Naive thymus-derived CD8-positive, alpha-beta T cell (primary cell): ENCODE measurements around the gene PXK. TPM values are rescaled to one million over a fixed set of nuclear protein-coding genes. Genes with fewer than 3 reads are reported as not detected.

Experiments used
- ATAC-seq, 2 donors: fragments of 150-1000 bp; cut with Tn5 transposase in 1 of 2; sonication (Bioruptor Pico), chemical (Tn5 transposase) in 1 of 2; 1 replicate in 1 of 2; 2 replicates in 1 of 2; pipeline ENCODE4 v1.10.0; 2021; ENCODE audit warnings: mild to moderate bottlenecking in 2 of 2, moderate library complexity in 2 of 2
- POLR2A ChIA-PET: fragments of 350-600 bp; sonication (Branson Sonifier 250); formaldehyde crosslinking; loops from one replicate; lab custom pipeline; 2021; ENCODE audit warnings: antibody characterized with exemption; lab: Charles Lee
- DNase-seq, 10 donors: peaks; one replicate each; pipeline versions ENCODE4 v3.0.0 to v3.0.0-alpha.2; 2020 to 2022
- H3K27ac Mint-ChIP-seq, 10 donors: one replicate each; pipeline ENCODE4 v1.8.0; 2020 to 2022; ENCODE audit warnings: mild to moderate bottlenecking in 10 of 10, mixed read lengths in 10 of 10, moderate library complexity in 4 of 10, inconsistent platforms in 1 of 10
- H3K27me3 Mint-ChIP-seq, 5 donors: one replicate each; pipeline ENCODE4 v1.8.0; 2021 to 2022; ENCODE audit warnings: mixed read lengths in 5 of 5
- H3K36me3 Mint-ChIP-seq, 3 donors: one replicate each; pipeline ENCODE4 v1.8.0; 2020 to 2022; ENCODE audit warnings: mixed read lengths in 3 of 3, mild to moderate bottlenecking in 2 of 3, inconsistent platforms in 1 of 3
- H3K4me1 Mint-ChIP-seq, 4 donors: one replicate each; pipeline ENCODE4 v1.8.0; 2021 to 2022; ENCODE audit warnings: mixed read lengths in 4 of 4
- H3K4me3 Mint-ChIP-seq, 10 donors: one replicate each; pipeline ENCODE4 v1.8.0; 2020 to 2022; ENCODE audit warnings: mild to moderate bottlenecking in 10 of 10, mixed read lengths in 10 of 10, moderate library complexity in 6 of 10, inconsistent platforms in 1 of 10
- H3K9me3 Mint-ChIP-seq, 9 donors: one replicate each; pipeline ENCODE4 v1.8.0; 2020 to 2022; ENCODE audit warnings: mixed read lengths in 9 of 9, mild to moderate bottlenecking in 3 of 9, inconsistent platforms in 1 of 9, moderate library complexity in 1 of 9
- polyA plus RNA-seq, 3 donors: library from polyadenylated mRNA; unstranded; fragments of 300-500 nt; fragmentation: Illumina TruSeq; gene quantifications; one replicate each; pipeline ENCODE4 v1.2.3, GENCODE V29; 2021
- total RNA-seq, 8 experiments: library from RNA in 2 of 8; stranded (reverse) in 2 of 8; gene quantifications; one replicate each; pipeline ENCODE4 v1.2.3 and lab custom pipeline; 2021 to 2026

The PXK gene
- total and polyA plus RNA-seq, 5 experiments from 2014 or later, result 16.3 to 26.6 (median 21.9) TPM

DNA sequence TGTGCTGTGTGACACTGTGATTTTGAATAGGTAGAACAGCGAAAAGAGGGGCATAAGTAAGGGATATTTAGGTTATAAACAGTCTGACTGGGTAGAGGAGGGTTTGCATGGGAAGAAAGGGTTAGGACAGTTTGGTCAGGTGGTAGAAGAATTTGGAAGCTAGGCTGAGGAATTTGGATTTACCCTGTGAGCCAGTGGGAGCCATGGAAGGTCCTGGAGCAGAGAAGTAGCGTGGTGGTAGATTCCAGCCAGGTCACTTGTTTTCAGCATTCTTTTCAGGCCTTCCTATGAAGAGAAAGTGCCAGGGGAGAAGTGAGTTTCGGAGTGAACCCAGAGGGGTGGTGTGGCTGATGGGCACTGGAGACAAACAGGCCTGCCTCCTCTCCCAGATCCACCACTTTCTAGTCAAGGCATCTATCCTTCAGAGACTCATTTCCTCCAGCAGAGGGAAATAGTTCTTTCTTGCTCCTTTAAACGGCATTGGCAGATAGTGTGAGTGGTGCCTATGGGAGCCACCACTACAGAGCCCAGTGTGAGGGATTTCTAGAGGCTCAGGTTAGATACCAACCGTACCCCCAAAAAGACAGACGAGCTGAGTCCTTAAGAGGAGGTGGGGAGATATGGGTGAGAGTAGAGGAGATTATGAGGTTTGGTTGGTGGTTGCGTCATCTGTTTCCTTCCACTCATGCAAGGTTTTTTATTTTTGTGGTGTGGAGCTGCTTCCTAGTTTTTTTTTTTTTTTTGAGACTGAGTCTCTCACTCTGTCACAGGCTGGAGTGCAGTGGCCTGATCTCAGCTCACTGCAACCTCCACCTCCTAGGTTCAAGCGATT, 21.2 kb downstream of the PXK start:
- Mint-ChIP-seq H3K27me3 (no peaks in the 10 kb centered on the region), H3K4me3 (peak overlapping the region in 9 of 10 donors; percentile 9 to 89 (median 62)), H3K36me3 (peaks cover 0 to 8% (median 1%) of the 10 kb centered on the region in 3 donors), H3K27ac (peak overlapping the region in 9 of 10 donors; percentile 45 to 91 (median 63)), H3K9me3 (no peaks in the 10 kb centered on the region), H3K4me1 (peaks cover 21 to 93% (median 43%) of the 10 kb centered on the region in 4 donors)
- DNase-seq (peak in 6 of 10 donors; percentile 5 to 61 (median 26)), ATAC-seq (peak; percentile 78 to 91)
- POLR2A ChIA-PET, result interaction anchor here (0.5 to 1.4 kb wide), 4 partner anchors 46 to 158 kb away, joined by 3 to 4 read pairs (median 4); partner anchors contain the start of genes HTD2 and RPP14

DNA sequence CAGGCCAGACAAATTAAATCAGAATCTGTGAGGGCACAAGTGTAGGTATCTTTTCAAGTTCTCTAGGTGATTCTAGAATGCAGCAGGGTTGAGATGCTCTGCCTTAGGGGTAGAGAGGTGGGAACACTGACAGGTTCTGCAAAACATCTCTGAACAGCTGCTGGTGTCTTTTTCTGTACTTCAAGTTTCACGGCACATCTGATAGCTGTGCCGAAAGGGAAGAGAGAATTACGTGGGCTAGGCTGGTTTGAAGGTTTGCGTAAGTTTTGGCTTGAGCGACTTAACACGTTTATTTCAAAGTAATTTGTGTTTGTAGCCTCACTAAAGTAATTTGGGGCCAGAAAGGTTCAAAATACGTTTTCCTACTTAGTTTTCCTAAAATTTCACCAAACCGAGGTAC, 22.5 kb downstream of the PXK start:
- POLR2A ChIA-PET, result no interaction called here
- ATAC-seq, result no peak
- no peaks in the 10 kb centered on the region for H3K27me3 Mint-ChIP-seq
- peaks cover 19 to 82% (median 34%) of the 10 kb centered on the region in 4 donors for H3K4me1 Mint-ChIP-seq
- no peak overlapping the region for H3K27ac Mint-ChIP-seq
- H3K9me3 Mint-ChIP-seq, result no peaks in the 10 kb centered on the region
- H3K36me3 Mint-ChIP-seq, result peaks cover 0 to 8% (median 3%) of the 10 kb centered on the region in 3 donors
- no peak for DNase-seq
- H3K4me3 Mint-ChIP-seq, result peak overlapping the region in 2 of 10 donors; percentile 31 to 64

DNA sequence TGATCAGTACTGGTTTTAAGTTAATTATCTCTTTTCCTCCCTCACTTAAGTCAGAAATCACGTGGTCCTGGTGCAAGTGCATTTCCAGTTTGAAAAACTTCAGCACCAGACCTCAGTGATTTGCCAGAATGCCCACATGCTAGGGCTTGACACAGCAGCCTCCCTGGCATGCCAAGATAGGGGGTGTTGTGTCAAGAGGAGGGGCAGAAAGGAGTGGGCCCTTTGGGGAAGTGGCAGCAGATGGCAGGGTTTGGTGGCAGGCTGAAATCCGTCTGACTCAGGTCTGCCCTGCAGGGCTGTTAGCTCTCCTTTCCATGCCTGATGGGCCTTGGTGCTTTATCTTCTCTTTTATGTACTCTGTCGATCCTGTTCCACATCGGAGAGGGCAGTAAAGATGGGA, 23.4 kb downstream of the PXK start:
- Mint-ChIP-seq H3K36me3 (peaks cover 0 to 8% (median 3%) of the 10 kb centered on the region in 3 donors), H3K27me3 (no peaks in the 10 kb centered on the region), H3K4me3 (peak overlapping the region in 1 of 10 donors; percentile 61), H3K27ac (peak overlapping the region in 2 of 10 donors; percentile 51 to 70), H3K9me3 (no peaks in the 10 kb centered on the region), H3K4me1 (peaks cover 15 to 73% (median 26%) of the 10 kb centered on the region in 4 donors)
- ATAC-seq (peak in 1 of 2 donors; percentile 45), DNase-seq (no peak)
- POLR2A ChIA-PET, result no interaction called here

DNA sequence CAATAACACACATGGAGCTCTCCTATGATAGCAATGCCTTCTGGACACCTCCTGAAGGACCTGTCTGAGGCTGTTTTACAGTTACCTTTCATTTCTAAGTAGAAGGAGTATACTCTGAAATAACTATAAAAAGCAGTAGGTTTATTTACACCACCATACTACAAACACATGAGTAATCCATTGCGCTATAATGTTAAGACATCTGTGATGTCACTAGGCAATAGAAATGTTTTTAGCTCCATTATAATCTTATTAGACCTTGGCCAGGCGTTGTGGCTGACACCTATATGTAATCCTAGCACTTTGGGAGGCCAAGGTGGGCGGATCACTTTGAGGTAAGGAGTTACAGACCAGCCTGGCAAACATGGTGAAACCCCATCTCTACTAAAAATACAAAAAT, 24.7 kb downstream of the PXK start:
- Mint-ChIP-seq H3K27ac (peak overlapping the region in 2 of 10 donors; percentile 22 to 51), H3K4me1 (peaks cover 11 to 72% (median 28%) of the 10 kb centered on the region in 4 donors)
- no peak for DNase-seq

DNA sequence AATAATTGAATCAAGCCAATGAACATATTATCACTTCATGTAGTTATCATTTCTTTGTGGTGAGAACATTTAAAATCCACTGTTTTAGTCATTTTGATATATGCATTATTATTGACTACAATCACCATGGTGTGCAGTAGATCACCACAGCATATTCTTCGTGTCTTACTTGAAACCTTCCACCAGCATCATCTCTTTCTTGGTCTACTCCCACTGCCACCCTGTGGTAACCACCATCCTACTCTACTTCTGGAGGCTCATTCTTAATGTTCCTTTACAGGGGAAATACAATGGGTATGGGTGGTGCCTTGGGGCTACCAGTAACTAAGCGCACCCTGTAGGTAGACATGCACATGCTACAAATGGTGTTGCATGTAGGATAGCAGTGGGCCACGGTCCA, 25.4 kb downstream of the PXK start:
- H3K36me3 Mint-ChIP-seq, result peaks cover 0 to 4% (median 2%) of the 10 kb centered on the region in 3 donors
- no peak for ATAC-seq
- POLR2A ChIA-PET, result no interaction called here
- no peak overlapping the region for H3K4me3 Mint-ChIP-seq
- no peaks in the 10 kb centered on the region for H3K9me3 Mint-ChIP-seq
- peak overlapping the region in 1 of 10 donors; percentile 38 for H3K27ac Mint-ChIP-seq
- H3K4me1 Mint-ChIP-seq, result peaks cover 10 to 67% (median 25%) of the 10 kb centered on the region in 4 donors
- no peak for DNase-seq
- H3K27me3 Mint-ChIP-seq, result no peaks in the 10 kb centered on the region

More for the DNA sequence above, 24.7 kb downstream of the PXK start:
- peaks cover 0 to 8% (median 3%) of the 10 kb centered on the region in 3 donors for H3K36me3 Mint-ChIP-seq
- POLR2A ChIA-PET, result interaction anchor here (0.7 kb wide), 1 partner anchor 275 kb away, joined by 4 read pairs; no protein-coding TSS in a partner anchor
- no peak for ATAC-seq
- peak overlapping the region in 1 of 10 donors; percentile 52 for H3K4me3 Mint-ChIP-seq
- no peaks in the 10 kb centered on the region for H3K27me3 Mint-ChIP-seq
- no peaks in the 10 kb centered on the region for H3K9me3 Mint-ChIP-seq

DNA sequence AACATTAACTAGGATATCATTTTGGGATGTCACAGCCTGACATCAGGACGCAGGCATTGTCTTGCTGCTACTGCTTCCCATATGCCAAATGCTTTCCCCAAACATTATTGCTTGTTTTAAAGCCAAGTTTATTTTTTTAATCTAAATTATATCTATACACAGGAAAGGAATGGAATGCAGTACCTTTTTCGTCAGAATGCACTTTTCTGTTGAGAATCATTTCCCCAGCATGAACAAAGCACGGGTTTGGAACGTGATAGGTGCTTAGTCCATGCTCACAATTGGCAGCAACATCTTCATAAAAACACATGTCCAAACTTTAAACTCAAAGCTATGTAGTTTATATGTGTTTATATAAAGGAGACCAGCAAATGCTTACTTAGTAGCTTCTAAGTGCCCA, 26.1 kb downstream of the PXK start:
- POLR2A ChIA-PET, result no interaction called here
- DNase-seq (no peak), ATAC-seq (no peak)
- H3K36me3 Mint-ChIP-seq, result peaks cover 0 to 3% (median 2%) of the 10 kb centered on the region in 3 donors
- H3K4me1 Mint-ChIP-seq, result peaks cover 8 to 67% (median 24%) of the 10 kb centered on the region in 4 donors
- no peak overlapping the region for H3K27ac Mint-ChIP-seq
- H3K4me3 Mint-ChIP-seq, result no peak overlapping the region
- H3K27me3 Mint-ChIP-seq, result no peaks in the 10 kb centered on the region
- H3K9me3 Mint-ChIP-seq, result no peaks in the 10 kb centered on the region

DNA sequence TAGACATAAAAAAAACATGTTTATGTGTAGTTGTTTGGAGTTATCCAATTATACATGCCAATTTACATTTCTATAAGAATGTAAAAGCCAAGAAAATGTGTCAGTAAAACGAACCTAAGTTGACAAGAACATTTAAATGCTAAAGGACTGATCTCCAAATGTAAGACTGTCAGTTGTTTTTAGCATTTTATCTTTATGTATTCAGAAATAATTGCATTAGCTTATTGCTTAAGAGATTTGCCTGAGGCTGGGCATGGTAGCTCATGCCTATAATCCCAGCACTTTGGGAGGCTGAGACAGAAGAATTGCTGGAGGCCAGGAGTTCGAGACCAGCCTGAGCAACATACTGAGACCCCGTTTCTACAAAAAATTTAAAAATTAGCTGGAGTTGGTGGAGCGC, 26.9 kb downstream of the PXK start:
- Mint-ChIP-seq H3K36me3 (peaks cover 0 to 2% (median 0%) of the 10 kb centered on the region in 3 donors), H3K4me1 (peaks cover 5 to 66% (median 22%) of the 10 kb centered on the region in 4 donors), H3K27ac (no peak overlapping the region), H3K27me3 (no peaks in the 10 kb centered on the region), H3K4me3 (no peak overlapping the region), H3K9me3 (no peaks in the 10 kb centered on the region)
- DNase-seq, result no peak
- POLR2A ChIA-PET, result no interaction called here
- ATAC-seq, result no peak

DNA sequence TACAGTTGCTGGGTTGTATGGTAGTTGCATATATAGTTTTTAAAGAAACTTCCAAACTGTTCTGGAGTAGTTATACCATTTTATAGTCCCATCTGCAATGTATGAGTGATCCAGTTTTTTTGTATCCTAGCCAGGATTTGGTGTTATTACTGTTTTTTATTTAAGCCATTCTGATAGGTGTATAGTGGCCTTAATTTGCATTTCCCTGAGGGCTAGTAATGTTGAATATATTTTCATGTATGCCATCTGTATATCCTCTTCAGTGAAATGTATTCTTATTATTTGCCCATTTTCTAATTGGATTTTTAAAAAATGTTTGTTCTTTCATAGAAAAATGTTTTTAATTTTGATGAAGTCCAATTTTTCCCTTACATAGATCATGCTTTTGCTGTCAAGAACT, 29.2 kb downstream of the PXK start:
- no peaks in the 10 kb centered on the region for H3K9me3 Mint-ChIP-seq
- peaks cover 0 to 8% (median 0%) of the 10 kb centered on the region in 3 donors for H3K36me3 Mint-ChIP-seq
- DNase-seq (no peak), ATAC-seq (no peak)
- no peaks in the 10 kb centered on the region for H3K27me3 Mint-ChIP-seq
- POLR2A ChIA-PET, result no interaction called here
- H3K27ac Mint-ChIP-seq, result no peak overlapping the region
- H3K4me1 Mint-ChIP-seq, result peaks cover 14 to 67% (median 31%) of the 10 kb centered on the region in 4 donors
- H3K4me3 Mint-ChIP-seq, result no peak overlapping the region

DNA sequence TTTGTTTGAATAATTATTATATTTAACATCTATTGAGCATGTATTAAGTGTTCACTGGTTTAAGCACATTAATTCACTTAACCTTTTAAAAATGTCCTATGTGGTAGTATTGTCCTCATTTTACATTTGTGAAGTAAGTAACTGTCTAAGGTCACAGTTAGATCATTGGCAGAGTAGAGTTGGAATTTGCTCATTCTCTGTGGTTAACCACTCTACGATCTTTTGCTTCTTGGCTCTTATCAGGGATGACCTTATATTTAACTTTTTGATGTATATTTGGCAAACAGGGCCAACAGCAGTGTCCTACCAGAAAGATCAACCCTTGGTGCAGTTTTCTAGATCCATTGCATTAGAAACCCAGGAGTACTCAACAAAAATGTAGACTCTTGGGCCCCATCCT, 34.0 kb downstream of the PXK start:
- Mint-ChIP-seq H3K4me3 (no peak overlapping the region), H3K36me3 (peaks cover 0 to 25% (median 21%) of the 10 kb centered on the region in 3 donors), H3K27me3 (no peaks in the 10 kb centered on the region), H3K4me1 (peaks cover 12 to 43% (median 25%) of the 10 kb centered on the region in 4 donors), H3K27ac (no peak overlapping the region), H3K9me3 (no peaks in the 10 kb centered on the region)
- ATAC-seq (no peak), DNase-seq (no peak)
- POLR2A ChIA-PET, result no interaction called here

DNA sequence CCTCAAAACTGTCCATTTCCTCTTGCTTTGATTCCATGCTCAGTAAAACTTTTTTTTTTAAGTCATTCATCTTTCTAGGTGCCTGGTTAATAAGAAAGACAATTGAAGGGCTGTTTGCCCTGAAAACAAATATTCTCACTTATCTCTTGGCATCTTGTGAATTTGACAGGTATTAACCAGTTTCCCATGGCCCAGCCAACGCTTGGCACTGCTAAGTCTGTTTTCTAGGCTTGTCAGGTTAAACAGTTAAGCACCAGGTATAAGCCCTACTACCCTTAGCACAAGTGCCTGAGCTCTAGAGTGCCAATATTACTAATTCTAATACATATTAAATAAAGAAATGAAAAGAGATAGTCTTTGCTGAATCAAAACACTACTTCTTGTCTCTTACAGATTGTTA, 36.3 kb downstream of the PXK start:
- H3K27ac Mint-ChIP-seq, result no peak overlapping the region
- H3K4me3 Mint-ChIP-seq, result no peak overlapping the region
- H3K9me3 Mint-ChIP-seq, result no peaks in the 10 kb centered on the region
- POLR2A ChIA-PET, result no interaction called here
- ATAC-seq, result no peak
- H3K36me3 Mint-ChIP-seq, result peaks cover 0 to 32% (median 21%) of the 10 kb centered on the region in 3 donors
- DNase-seq, result no peak
- no peaks in the 10 kb centered on the region for H3K27me3 Mint-ChIP-seq
- H3K4me1 Mint-ChIP-seq, result peaks cover 10 to 27% (median 15%) of the 10 kb centered on the region in 4 donors

DNA sequence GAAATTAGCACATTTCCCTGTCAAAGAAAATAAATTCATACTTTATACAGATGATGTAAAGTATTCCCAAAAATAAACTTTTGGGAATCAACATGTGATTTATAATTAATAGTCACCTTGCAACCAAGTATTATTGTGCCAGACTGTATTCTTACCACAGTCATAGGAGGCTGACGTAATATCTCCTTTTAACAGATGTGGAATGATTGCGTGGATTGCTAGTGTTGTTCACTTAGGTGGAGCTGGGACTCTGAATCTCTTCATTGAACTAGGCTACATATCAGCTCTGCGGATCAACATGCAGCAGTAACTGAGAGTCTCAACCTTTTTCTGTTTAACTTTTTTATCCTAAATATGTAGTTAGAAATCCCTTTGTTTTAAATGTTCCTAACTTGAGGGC, 37.2 kb downstream of the PXK start:
- Mint-ChIP-seq H3K27me3 (no peaks in the 10 kb centered on the region), H3K4me1 (peaks cover 7 to 26% (median 9%) of the 10 kb centered on the region in 4 donors), H3K4me3 (no peak overlapping the region), H3K27ac (no peak overlapping the region), H3K9me3 (no peaks in the 10 kb centered on the region), H3K36me3 (peaks cover 0 to 40% (median 21%) of the 10 kb centered on the region in 3 donors)
- no peak for ATAC-seq
- POLR2A ChIA-PET, result no interaction called here
- DNase-seq, result no peak

DNA sequence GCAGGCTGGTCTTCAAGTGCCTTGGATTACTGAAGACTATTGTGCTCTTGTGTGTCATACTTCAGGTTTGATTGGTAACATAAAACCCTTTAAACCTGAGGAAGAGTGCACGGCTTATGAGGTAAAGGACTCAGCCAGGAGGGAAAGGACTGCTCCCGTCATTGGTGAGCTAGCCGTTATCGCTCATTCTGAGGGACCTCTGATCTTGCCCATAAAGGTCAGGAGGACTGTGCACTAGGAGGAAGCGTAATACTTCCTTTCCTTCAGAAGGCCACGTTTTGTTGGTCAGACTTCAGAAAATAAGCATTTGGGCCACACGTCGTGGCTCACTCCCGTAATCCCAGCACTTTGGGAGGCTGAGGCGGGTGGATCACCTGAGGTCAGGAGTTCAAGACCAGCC, 37.7 kb downstream of the PXK start:
- POLR2A ChIA-PET, result no interaction called here
- Mint-ChIP-seq H3K36me3 (peaks cover 0 to 40% (median 21%) of the 10 kb centered on the region in 3 donors), H3K27me3 (no peaks in the 10 kb centered on the region), H3K9me3 (no peaks in the 10 kb centered on the region), H3K4me1 (peaks cover 2 to 20% (median 4%) of the 10 kb centered on the region in 4 donors), H3K27ac (no peak overlapping the region), H3K4me3 (no peak overlapping the region)
- DNase-seq (no peak), ATAC-seq (no peak)

DNA sequence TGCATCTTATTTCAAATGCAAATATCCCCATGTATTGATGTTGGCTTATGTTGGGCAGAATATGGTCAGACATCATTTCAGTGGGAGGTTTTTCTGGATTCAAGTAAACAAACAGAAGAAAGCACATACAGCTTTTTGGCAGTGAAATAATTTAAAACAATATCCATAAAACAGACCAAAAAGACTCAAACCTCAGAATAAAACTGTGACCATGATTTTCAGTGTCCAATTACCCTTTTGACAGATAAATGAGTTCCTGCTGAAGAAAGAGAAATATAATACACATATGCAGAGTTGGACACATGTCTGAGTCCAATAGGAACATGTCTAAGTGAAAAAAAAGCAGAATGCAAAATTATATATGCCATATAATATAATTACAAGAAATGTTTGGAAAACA, 39.1 kb downstream of the PXK start:
- POLR2A ChIA-PET, result no interaction called here
- no peaks in the 10 kb centered on the region for H3K27me3 Mint-ChIP-seq
- no peaks in the 10 kb centered on the region for H3K9me3 Mint-ChIP-seq
- no peak for ATAC-seq
- no peak overlapping the region for H3K4me3 Mint-ChIP-seq
- peaks cover 0 to 8% (median 0%) of the 10 kb centered on the region in 4 donors for H3K4me1 Mint-ChIP-seq
- H3K27ac Mint-ChIP-seq, result no peak overlapping the region
- peaks cover 0 to 40% (median 16%) of the 10 kb centered on the region in 3 donors for H3K36me3 Mint-ChIP-seq
- no peak for DNase-seq
